ENCODE data around the gene TMC3.

TMC3 gene

DNA sequence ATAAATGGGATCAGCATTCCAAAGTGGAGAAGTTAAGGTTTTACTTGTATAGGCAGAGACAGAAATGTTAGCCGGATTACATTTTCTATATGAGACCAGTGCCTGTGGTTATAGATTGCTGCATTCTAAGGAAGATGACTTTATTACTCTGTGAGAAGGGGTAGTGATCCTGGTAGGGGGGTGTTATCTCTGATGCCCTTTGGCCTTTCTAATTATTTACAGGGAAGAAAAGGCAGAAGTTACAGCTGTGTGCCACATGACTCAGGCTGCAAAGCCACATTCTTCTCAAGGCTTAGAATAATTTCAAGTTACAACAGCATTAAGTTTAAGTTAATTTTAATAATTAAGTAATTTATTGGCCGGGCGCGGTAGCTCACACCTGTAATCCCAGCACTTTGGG, 2.2 kb upstream of the TMC3 start:
- no peak for TF ChIP-seq POLR2A (IDR thresholded peaks at IDR 0.05; ENCODE audit: low read depth, low read length)
- TF ChIP-seq TAF1 (IDR thresholded peaks at IDR 0.05; ENCODE audit: low read depth, low read length) = no peak
- no peak for TF ChIP-seq POU2F2 (IDR thresholded peaks at IDR 0.05; ENCODE audit: low read depth, low read length)
- no peak for TF ChIP-seq POLR2AphosphoS5 (IDR thresholded peaks at IDR 0.05; ENCODE audit: low read depth, low read length)
- no peak for TF ChIP-seq PAX5 (IDR thresholded peaks at IDR 0.05; ENCODE audit: insufficient read depth, low read length, severe bottlenecking)
- no peak for TF ChIP-seq SPI1 (IDR thresholded peaks at IDR 0.05; ENCODE audit: low read depth, low read length)
- DNase-seq (ENCODE audit: insufficient read length, low spot score) (no peak), FAIRE-seq (no peak)

DNA sequence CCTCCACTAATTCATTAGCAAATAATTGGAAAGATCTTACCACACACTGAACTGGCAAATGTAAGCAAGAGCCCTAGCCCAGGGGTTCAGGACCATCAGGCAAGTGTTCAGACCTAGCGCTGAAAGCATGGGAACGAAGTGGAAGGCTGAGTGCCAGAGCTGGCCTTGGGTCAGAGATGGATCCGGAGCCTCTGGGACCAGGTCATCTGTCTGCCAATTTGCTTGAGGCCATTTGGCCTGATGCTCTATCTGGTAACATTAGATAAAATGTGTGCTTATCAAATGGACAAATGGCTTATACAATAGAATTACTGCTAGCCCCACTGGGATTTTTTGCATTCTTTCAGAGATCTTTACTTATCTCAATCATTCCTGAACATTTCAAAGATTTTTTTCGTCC, 1.4 kb upstream of the TMC3 start:
- DNase-seq (ENCODE audit: insufficient read length, low spot score) (no peak), FAIRE-seq (no peak)
- TF ChIP-seq POU2F2 (IDR thresholded peaks at IDR 0.05; ENCODE audit: low read depth, low read length) (no peak), TAF1 (IDR thresholded peaks at IDR 0.05; ENCODE audit: low read depth, low read length) (no peak), PAX5 (IDR thresholded peaks at IDR 0.05; ENCODE audit: insufficient read depth, low read length, severe bottlenecking) (no peak), POLR2A (IDR thresholded peaks at IDR 0.05; ENCODE audit: low read depth, low read length) (no peak), SPI1 (IDR thresholded peaks at IDR 0.05; ENCODE audit: low read depth, low read length) (no peak), POLR2AphosphoS5 (IDR thresholded peaks at IDR 0.05; ENCODE audit: low read depth, low read length) (no peak)

DNA sequence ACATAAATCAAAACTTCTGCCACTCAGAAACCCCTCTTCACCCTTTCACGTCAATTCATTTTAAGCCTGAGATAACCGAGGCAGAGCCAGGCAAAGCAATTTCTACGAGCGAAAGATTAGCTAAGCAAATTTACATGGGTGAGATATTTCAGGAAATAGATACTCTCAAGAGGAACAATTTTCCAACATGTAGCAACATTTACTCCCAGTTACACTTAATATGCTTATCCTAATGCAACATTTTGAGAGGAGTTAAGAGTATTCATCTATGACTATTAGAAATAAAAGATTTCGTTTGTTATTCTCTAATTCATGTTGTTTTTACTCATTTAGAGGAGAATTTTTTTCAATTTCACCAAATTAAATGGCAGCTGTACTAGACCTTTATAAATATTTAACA, 837 bp downstream of the TMC3 start:
- no peak for DNase-seq (ENCODE audit: insufficient read length, low spot score)
- FAIRE-seq = no peak
- TF ChIP-seq TAF1 (IDR thresholded peaks at IDR 0.05; ENCODE audit: low read depth, low read length) = no peak
- TF ChIP-seq POLR2A (IDR thresholded peaks at IDR 0.05; ENCODE audit: low read depth, low read length) = no peak
- no peak for TF ChIP-seq SPI1 (IDR thresholded peaks at IDR 0.05; ENCODE audit: low read depth, low read length)
- no peak for TF ChIP-seq PAX5 (IDR thresholded peaks at IDR 0.05; ENCODE audit: insufficient read depth, low read length, severe bottlenecking)
- no peak for TF ChIP-seq POU2F2 (IDR thresholded peaks at IDR 0.05; ENCODE audit: low read depth, low read length)
- no peak for TF ChIP-seq POLR2AphosphoS5 (IDR thresholded peaks at IDR 0.05; ENCODE audit: low read depth, low read length)

DNA sequence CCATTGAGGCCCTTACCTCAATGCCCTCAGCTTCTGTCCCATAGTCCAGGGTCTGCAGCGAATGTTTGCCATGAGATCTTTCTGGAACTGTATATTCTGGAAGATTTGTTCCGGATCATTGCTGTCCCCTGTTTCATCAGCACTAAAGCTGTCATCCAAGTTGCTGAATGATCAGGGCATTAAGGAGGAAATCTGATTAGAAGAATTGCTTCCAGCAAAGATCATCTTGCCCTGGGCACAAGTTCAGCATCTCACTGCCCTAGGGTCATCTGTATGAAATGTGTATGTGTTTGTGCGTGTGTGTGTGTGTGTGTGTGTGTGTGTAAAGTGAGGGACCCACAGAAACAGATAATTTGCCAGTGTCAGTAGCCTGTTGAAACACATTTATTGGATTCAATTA, 1.4 kb downstream of the TMC3 start:
- TF ChIP-seq SPI1 (IDR thresholded peaks at IDR 0.05; ENCODE audit: low read depth, low read length) (no peak), POLR2AphosphoS5 (IDR thresholded peaks at IDR 0.05; ENCODE audit: low read depth, low read length) (no peak)
- DNase-seq (ENCODE audit: insufficient read length, low spot score) (no peak), FAIRE-seq (no peak)

DNA sequence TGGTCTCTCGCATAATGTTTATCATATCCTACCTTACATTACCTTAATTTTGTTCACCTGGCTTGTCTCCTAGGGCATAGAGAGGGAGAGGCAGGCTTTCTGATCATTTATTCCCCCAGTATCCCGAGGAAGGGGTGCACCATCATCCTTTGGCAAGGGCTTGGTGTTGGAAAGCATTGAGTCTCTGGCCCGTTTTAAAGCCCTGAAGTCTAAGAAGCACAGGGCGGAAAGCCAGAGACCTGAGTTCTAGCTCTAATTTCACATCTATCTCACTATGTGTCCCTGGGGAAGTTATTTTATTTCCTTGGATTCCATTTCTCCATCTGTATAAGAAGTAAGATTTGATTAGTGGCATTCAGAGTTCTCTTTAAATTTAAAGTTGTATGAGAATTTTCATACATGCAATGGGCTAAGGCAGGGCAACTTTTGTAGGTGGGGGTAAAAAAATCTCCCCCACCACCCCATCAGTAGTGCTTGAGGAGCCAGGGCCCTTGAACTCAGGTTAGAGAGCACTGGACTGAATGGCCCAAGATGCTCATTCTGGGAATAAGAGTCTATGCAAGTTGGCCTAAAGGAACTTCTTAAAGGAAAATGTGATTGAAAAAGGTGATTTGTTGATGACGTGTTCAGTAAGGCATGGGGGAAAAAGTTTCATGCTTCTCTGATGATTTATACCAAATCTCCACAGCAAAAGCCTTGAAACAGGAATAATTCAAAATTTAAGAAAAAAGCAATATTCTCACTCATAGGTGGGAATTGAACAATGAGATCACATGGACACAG, 10.1 kb downstream of the TMC3 start:
- FAIRE-seq (no peak), DNase-seq (ENCODE audit: insufficient read length, low spot score) (no peak)
- TF ChIP-seq PAX5 (IDR thresholded peaks at IDR 0.05; ENCODE audit: insufficient read depth, low read length, severe bottlenecking) = no peak
- no peak for TF ChIP-seq POU2F2 (IDR thresholded peaks at IDR 0.05; ENCODE audit: low read depth, low read length)
- no peak for TF ChIP-seq SPI1 (IDR thresholded peaks at IDR 0.05; ENCODE audit: low read depth, low read length)
- no peak for TF ChIP-seq POLR2A (IDR thresholded peaks at IDR 0.05; ENCODE audit: low read depth, low read length)
- no peak for TF ChIP-seq POLR2AphosphoS5 (IDR thresholded peaks at IDR 0.05; ENCODE audit: low read depth, low read length)
- TF ChIP-seq TAF1 (IDR thresholded peaks at IDR 0.05; ENCODE audit: low read depth, low read length) = no peak

DNA sequence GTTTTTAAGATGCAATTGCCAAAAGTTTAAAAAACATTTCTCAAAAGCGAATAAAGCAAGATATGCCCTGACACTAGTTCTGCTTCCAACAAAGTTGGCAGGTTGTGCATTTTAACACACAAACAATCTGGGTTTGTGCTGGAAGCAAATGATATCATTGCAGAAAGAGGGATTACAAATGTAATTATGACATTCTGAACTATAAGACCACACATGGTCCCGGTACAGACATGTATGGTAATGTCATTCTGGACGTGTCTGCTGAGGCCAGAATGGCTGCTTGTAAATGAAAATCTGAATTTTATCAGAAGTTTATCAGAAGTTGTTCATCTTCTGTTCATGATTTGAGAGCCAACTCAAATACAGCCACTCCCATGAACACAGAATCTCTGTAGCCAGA, 10.7 kb downstream of the TMC3 start:
- no peak for TF ChIP-seq POLR2AphosphoS5 (IDR thresholded peaks at IDR 0.05; ENCODE audit: low read depth, low read length)
- TF ChIP-seq SPI1 (IDR thresholded peaks at IDR 0.05; ENCODE audit: low read depth, low read length) = no peak
- no peak for TF ChIP-seq POLR2A (IDR thresholded peaks at IDR 0.05; ENCODE audit: low read depth, low read length)
- no peak for TF ChIP-seq POU2F2 (IDR thresholded peaks at IDR 0.05; ENCODE audit: low read depth, low read length)
- no peak for TF ChIP-seq PAX5 (IDR thresholded peaks at IDR 0.05; ENCODE audit: insufficient read depth, low read length, severe bottlenecking)
- no peak for TF ChIP-seq TAF1 (IDR thresholded peaks at IDR 0.05; ENCODE audit: low read depth, low read length)
- FAIRE-seq (no peak), DNase-seq (ENCODE audit: insufficient read length, low spot score) (no peak)

DNA sequence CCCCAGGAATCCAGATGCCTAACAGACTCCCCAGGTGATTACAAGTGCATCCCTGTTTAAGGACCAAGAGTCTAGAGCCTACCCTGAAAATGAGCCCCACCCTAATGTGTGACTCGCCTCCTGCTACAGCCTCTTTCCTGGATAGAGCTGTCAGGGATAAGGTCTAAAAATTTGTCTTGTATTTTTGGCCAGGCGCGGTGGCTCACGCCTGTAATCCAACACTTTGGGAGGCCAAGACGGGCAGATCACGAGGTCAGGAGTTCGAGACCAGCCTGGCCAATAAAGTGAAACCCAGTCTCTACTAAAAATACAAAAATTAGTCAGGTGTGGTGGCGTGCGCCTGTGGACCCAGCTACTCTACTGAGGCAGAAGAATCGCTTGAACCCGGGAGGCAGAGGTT, 11.2 kb downstream of the TMC3 start:
- DNase-seq (ENCODE audit: insufficient read length, low spot score) = no peak
- FAIRE-seq = no peak
- TF ChIP-seq TAF1 (IDR thresholded peaks at IDR 0.05; ENCODE audit: low read depth, low read length) = no peak
- no peak for TF ChIP-seq SPI1 (IDR thresholded peaks at IDR 0.05; ENCODE audit: low read depth, low read length)
- TF ChIP-seq POLR2A (IDR thresholded peaks at IDR 0.05; ENCODE audit: low read depth, low read length) = no peak
- no peak for TF ChIP-seq POLR2AphosphoS5 (IDR thresholded peaks at IDR 0.05; ENCODE audit: low read depth, low read length)
- no peak for TF ChIP-seq POU2F2 (IDR thresholded peaks at IDR 0.05; ENCODE audit: low read depth, low read length)
- no peak for TF ChIP-seq PAX5 (IDR thresholded peaks at IDR 0.05; ENCODE audit: insufficient read depth, low read length, severe bottlenecking)

DNA sequence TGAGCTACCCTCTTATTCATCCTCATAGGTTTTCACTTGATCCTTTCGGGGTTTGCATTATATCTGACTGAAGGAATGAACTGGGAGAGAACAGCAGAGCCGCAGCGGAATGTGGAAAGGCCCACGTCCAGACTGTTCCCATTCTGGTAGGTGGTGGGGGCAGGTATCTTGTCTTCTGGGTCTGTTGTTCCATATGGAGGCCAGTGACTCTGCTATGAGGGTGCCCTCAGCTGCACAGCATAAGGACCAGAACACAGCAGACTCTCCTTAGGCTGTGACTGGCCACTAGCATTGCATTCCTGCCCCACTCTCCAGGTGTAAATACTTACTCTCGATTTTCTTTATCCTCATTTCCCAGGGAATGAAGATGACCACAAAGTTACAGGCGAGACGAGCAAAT, 12.1 kb downstream of the TMC3 start:
- FAIRE-seq (no peak), DNase-seq (ENCODE audit: insufficient read length, low spot score) (no peak)
- TF ChIP-seq TAF1 (IDR thresholded peaks at IDR 0.05; ENCODE audit: low read depth, low read length) (no peak), POLR2AphosphoS5 (IDR thresholded peaks at IDR 0.05; ENCODE audit: low read depth, low read length) (no peak), POLR2A (IDR thresholded peaks at IDR 0.05; ENCODE audit: low read depth, low read length) (no peak), POU2F2 (IDR thresholded peaks at IDR 0.05; ENCODE audit: low read depth, low read length) (no peak), SPI1 (IDR thresholded peaks at IDR 0.05; ENCODE audit: low read depth, low read length) (no peak), PAX5 (IDR thresholded peaks at IDR 0.05; ENCODE audit: insufficient read depth, low read length, severe bottlenecking) (no peak)

DNA sequence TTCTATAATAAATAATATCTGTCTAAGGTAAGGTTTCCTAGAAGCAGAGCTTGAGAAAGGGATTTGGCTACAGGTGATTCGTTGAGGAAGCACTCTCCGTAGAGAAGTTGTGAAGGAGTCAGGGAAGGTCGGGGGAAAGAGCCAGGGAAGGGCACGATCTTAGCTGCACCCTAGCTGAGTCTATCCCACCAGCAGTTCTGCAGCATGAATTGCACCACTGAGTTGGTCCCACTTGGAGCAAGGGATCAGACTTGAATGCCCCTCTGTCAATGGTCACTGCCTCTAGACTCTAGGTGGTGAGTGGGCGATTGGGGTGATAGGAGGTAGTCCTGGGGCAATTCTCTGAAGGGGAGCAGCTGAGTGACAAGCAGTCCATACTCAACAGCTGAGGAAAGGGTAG, 13.5 kb downstream of the TMC3 start:
- FAIRE-seq (no peak), DNase-seq (ENCODE audit: insufficient read length, low spot score) (no peak)
- TF ChIP-seq PAX5 (IDR thresholded peaks at IDR 0.05; ENCODE audit: insufficient read depth, low read length, severe bottlenecking) (no peak), POLR2A (IDR thresholded peaks at IDR 0.05; ENCODE audit: low read depth, low read length) (no peak)

DNA sequence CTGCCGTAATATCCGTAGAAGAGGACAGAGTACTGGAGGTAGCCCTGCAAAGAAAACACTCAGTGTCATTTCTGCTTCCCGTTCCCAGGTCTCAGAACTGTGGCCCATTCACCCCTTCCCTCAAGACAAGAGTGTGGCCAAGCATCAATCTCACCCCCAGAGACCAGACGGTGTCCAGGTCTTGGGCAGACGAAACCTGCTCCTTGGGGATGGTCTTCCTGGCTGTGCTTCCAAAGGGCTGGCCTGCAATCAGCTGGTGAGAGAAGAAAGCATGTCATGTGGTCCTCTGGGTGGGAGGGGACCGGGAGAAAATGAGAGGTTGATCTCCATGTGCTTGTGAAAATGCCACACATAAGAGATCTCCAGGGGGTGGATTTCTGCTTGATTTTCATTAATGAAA, 15.8 kb downstream of the TMC3 start:
- DNase-seq (ENCODE audit: insufficient read length, low spot score) = no peak
- no peak for TF ChIP-seq SPI1 (IDR thresholded peaks at IDR 0.05; ENCODE audit: low read depth, low read length)
- no peak for FAIRE-seq
